K562 (cell line): ENCODE data around the gene EXOC4. TPM values are rescaled to one million over a fixed set of nuclear protein-coding genes. Genes with fewer than 3 reads are reported as not detected.

Experiments
- C11orf30 ChIP-seq: fragments of 450-650 bp; IDR thresholded peaks from 2 replicates; pipeline ENCODE4 v1.6.1; 2016; ENCODE audit warnings: low read depth, mild to moderate bottlenecking
- CXXC5 ChIP-seq: fragments of 250-450 bp; sonication (Bioruptor Pico); IDR thresholded peaks from 2 replicates; pipeline ENCODE4 v1.8.0; 2022; ENCODE audit warnings: inconsistent platforms, mild to moderate bottlenecking, moderate library complexity
- GABPA ChIP-seq: fragments of 200-800 bp; sonication (Bioruptor generic); conservative IDR thresholded peaks from 2 replicates; pipeline ENCODE4 v1.6.1; 2016; ENCODE audit warnings: low read depth, missing genetic modification characterization, missing compliant biosample characterization
- KLF6 ChIP-seq: fragments of 250-450 bp; sonication (Bioruptor Pico); IDR thresholded peaks from 2 replicates; pipeline ENCODE4 v1.4.0; 2020; ENCODE audit warnings: mild to moderate bottlenecking, moderate library complexity, borderline replicate concordance
- NR3C1 ChIP-seq: sonication (generic); formaldehyde crosslinking; IDR thresholded peaks from 2 replicates; pipeline ENCODE4 v1.8.1; 2022; ENCODE audit warnings: missing genetic modification reagents
- PRDM10 ChIP-seq: fragments of 450-650 bp; IDR thresholded peaks from 2 replicates; pipeline ENCODE4 v1.6.1; 2018; ENCODE audit not compliant: partially characterized antibody
- RCOR1 ChIP-seq, 2 experiments: IDR thresholded peaks; 2 replicates each; pipeline ENCODE4 v1.6.1; 2012; ENCODE audit warnings: low read depth in 2 of 2, low read length in 2 of 2, borderline replicate concordance in 1 of 2, improper control_type of control experiment in 1 of 2
- SIN3B ChIP-seq: fragments of 450-650 bp; IDR thresholded peaks from 2 replicates; pipeline ENCODE4 v1.6.1; 2017; ENCODE audit warnings: low read depth, mild to moderate bottlenecking, moderate library complexity
- SOX6 ChIP-seq: fragments of 450-650 bp; IDR thresholded peaks from 2 replicates; pipeline ENCODE4 v1.6.1; 2014; ENCODE audit warnings: mild to moderate bottlenecking
- TCF7L2 ChIP-seq: fragments of 150-350 bp; IDR thresholded peaks from 2 replicates; pipeline ENCODE4 v1.6.1; 2016; ENCODE audit warnings: low read depth, mild to moderate bottlenecking, low read length, moderate library complexity
- TFAP4 ChIP-seq: sonication (generic); formaldehyde crosslinking; IDR thresholded peaks from 2 replicates; pipeline ENCODE4 v1.8.0; 2022; ENCODE audit warnings: missing genetic modification reagents, mild to moderate bottlenecking, moderate library complexity, borderline replicate concordance
- ZBTB40 ChIP-seq, 2 experiments: fragments of 450-650 bp in 1 of 2; sonication (generic) in 1 of 2; formaldehyde crosslinking in 1 of 2; IDR thresholded peaks; 2 replicates each; pipeline versions ENCODE4 v1.7.1 to v1.9.0; 2016 to 2022; ENCODE audit warnings: inconsistent platforms in 1 of 2, mild to moderate bottlenecking in 1 of 2, missing genetic modification reagents in 1 of 2
- ZC3H4 ChIP-seq: sonication (generic); formaldehyde crosslinking; IDR thresholded peaks from 2 replicates; pipeline ENCODE4 v1.9.0; 2021; ENCODE audit warnings: missing genetic modification reagents, borderline replicate concordance
- polyA plus RNA-seq, 8 experiments: library from polyadenylated mRNA; depleted of rRNA in 4 of 8; stranded (reverse) in 5 of 8; unstranded in 3 of 8; fragments of >200 nt; fragmentation: Nextera tagmentation in 2 of 8; fragmentation: Illumina TruSeq in 1 of 8; extraction: Ambion mirVana in 2 of 8; extraction: Trizol in 1 of 8; gene quantifications; 2 replicates each; pipeline versions ENCODE4 v1.2.1 to v1.2.3, GENCODE V29; 2011 to 2014; ENCODE audit warnings: inconsistent platforms in 1 of 8, missing spikeins in 1 of 8
- total RNA-seq, 7 experiments: library from RNA; depleted of rRNA in 6 of 7; stranded (reverse); fragments of >200 nt in 6 of 7; fragmentation: Illumina TruSeq in 2 of 7; extraction: Trizol in 2 of 7; gene quantifications; 2 replicates each; pipeline versions ENCODE4 v1.2.1 to v1.2.3, GENCODE V29; 2011 to 2021; ENCODE audit warnings: low replicate concordance in 1 of 7

Gene EXOC4
- total and polyA plus RNA-seq, 9 of the 15 experiments (the other 6 are each of a cell fraction or from before 2014, with no cell fraction given) = 18.5 to 73.1 (median 46.6) TPM

- TF ChIP-seq TFAP4 (CRISPR knock-in tag) = peak; percentile 76; the same call in 1 of the 2 replicates
- TF ChIP-seq CXXC5 (CRISPR knock-in tag) = peak; percentile 18; the same call in 1 of the 2 replicates
- peak; percentile 30 to 54; a peak in 1 of 4 replicates for TF ChIP-seq RCOR1 (IDR thresholded peaks at IDR 0.05; ENCODE audit: borderline replicate concordance in 1 of 2, low read depth in 2 of 2, low read length in 2 of 2)
- peak; percentile 51; the same call in 1 of the 2 replicates for TF ChIP-seq SOX6
- no peak for TF ChIP-seq SIN3B
- TF ChIP-seq C11orf30 = no peak
- no peak for TF ChIP-seq ZC3H4
- 0 out of 2 replicates have a peak, but pooled peaks have one; percentile 44 for TF ChIP-seq KLF6 (CRISPR knock-in tag)
- peak; percentile 79 for TF ChIP-seq GABPA (tag)
- peak; percentile 71 for TF ChIP-seq ZBTB40 (IDR thresholded peaks at IDR 0.05)
- no peak for TF ChIP-seq ZBTB40 (CRISPR knock-in tag; IDR thresholded peaks at IDR 0.05)
- no peak for TF ChIP-seq PRDM10
- no peak for TF ChIP-seq NR3C1 (CRISPR knock-in tag)
- no peak for TF ChIP-seq TCF7L2
These were observed 831.7 kb downstream of the EXOC4 start (continued) for GRCh38 chr7:134084488-134085144.
